ENCODE data around the gene AKR1C4. TPM values are rescaled to one million over a fixed set of nuclear protein-coding genes. Genes with fewer than 3 reads are reported as not detected.

The AKR1C4 gene
- 1.5 and 1.7 TPM in 2 replicates for total RNA-seq
- polyA plus RNA-seq = 0.40 and 0.52 TPM in 2 replicates

GRCh38 chr10:5196702-5197113 lies at the start of gene AKR1C4:
TSS of gene AKR1C4 (plus strand) at chr10:5196837. CDS start at chr10:5196868, 31 bp downstream.
- no peaks in the 10 kb centered on the region for H3K9me2 ChIP-seq (replicated peaks; ENCODE audit: insufficient read depth)
- peak within 1 kb of the TSS; percentile 85 for H3K27ac ChIP-seq
- H3K79me2 ChIP-seq = no peaks in the 10 kb centered on the region
- H3K27me3 ChIP-seq = no peaks in the 10 kb centered on the region
- peaks cover 4% of the 10 kb centered on the region for H3K9me3 ChIP-seq (ENCODE audit: low read depth)
- peak; percentile 28 for DNase-seq (ENCODE audit: low spot score)
- 72% methylated on average over 4 of the region's 4 CpGs for WGBS (ENCODE audit: low lambda C conversion rate, missing lambda C conversion rate)
- no peak for TF ChIP-seq EZH2phosphoT487 (IDR thresholded peaks at IDR 0.05; ENCODE audit: low read depth, severe bottlenecking, unreplicated experiment)
- no peak for TF ChIP-seq EZH2 (IDR thresholded peaks at IDR 0.05; ENCODE audit: borderline replicate concordance)
- TF ChIP-seq CTCF (IDR thresholded peaks at IDR 0.05; ENCODE audit: poor library complexity) = no peak
- no peak within 1 kb of the TSS for H3K4me3 ChIP-seq
- H2AFZ ChIP-seq = peak within 1 kb of the TSS; percentile 9
- H3K4me1 ChIP-seq (ENCODE audit: insufficient read depth) = peaks cover 6% of the 10 kb centered on the region
- H3K4me2 ChIP-seq = peak within 1 kb of the TSS; percentile 16
- H4K20me1 ChIP-seq (ENCODE audit: insufficient read depth, poor library complexity, severe bottlenecking) = no peaks in the 10 kb centered on the region
- H3K36me3 ChIP-seq (replicated peaks; ENCODE audit: insufficient read depth, low read depth) = no peaks in the 10 kb centered on the region

- Histone ChIP-seq H4K20me1 (ENCODE audit: insufficient read depth, poor library complexity, severe bottlenecking) (no peaks in the 10 kb centered on the region), H3K27ac (peak overlapping the region; percentile 86), H3K27me3 (no peaks in the 10 kb centered on the region), H3K4me2 (no peak overlapping the region), H3K36me3 (replicated peaks; ENCODE audit: insufficient read depth, low read depth) (no peaks in the 10 kb centered on the region), H3K9me3 (ENCODE audit: low read depth) (no peaks in the 10 kb centered on the region), H3K4me1 (ENCODE audit: insufficient read depth) (peaks cover 26% of the 10 kb centered on the region), H3K4me3 (no peak overlapping the region), H2AFZ (no peak overlapping the region), H3K9me2 (replicated peaks; ENCODE audit: insufficient read depth) (no peaks in the 10 kb centered on the region), H3K79me2 (no peaks in the 10 kb centered on the region)
- 70% methylated on average over 5 of the region's 5 CpGs for WGBS (ENCODE audit: low lambda C conversion rate, missing lambda C conversion rate)
- DNase-seq (ENCODE audit: low spot score) = no peak
- no peak for TF ChIP-seq CTCF (IDR thresholded peaks at IDR 0.05; ENCODE audit: poor library complexity)
- TF ChIP-seq EZH2phosphoT487 (IDR thresholded peaks at IDR 0.05; ENCODE audit: low read depth, severe bottlenecking, unreplicated experiment) = no peak
- no peak for TF ChIP-seq EZH2 (IDR thresholded peaks at IDR 0.05; ENCODE audit: borderline replicate concordance)
Observed at GRCh38 chr10:5146920-5147254, 49.8 kb upstream of the AKR1C4 start.

- Histone ChIP-seq H4K20me1 (ENCODE audit: insufficient read depth, poor library complexity, severe bottlenecking) (no peaks in the 10 kb centered on the region), H3K9me3 (ENCODE audit: low read depth) (no peaks in the 10 kb centered on the region), H3K9me2 (replicated peaks; ENCODE audit: insufficient read depth) (no peaks in the 10 kb centered on the region), H3K4me1 (ENCODE audit: insufficient read depth) (peaks cover 25% of the 10 kb centered on the region), H3K4me2 (peak overlapping the region; percentile 33), H3K36me3 (replicated peaks; ENCODE audit: insufficient read depth, low read depth) (no peaks in the 10 kb centered on the region), H3K27me3 (no peaks in the 10 kb centered on the region), H2AFZ (no peak overlapping the region), H3K4me3 (no peak overlapping the region), H3K27ac (peak overlapping the region; percentile 87), H3K79me2 (no peaks in the 10 kb centered on the region)
- TF ChIP-seq CTCF (IDR thresholded peaks at IDR 0.05; ENCODE audit: poor library complexity) (no peak), EZH2 (IDR thresholded peaks at IDR 0.05; ENCODE audit: borderline replicate concordance) (no peak), EZH2phosphoT487 (IDR thresholded peaks at IDR 0.05; ENCODE audit: low read depth, severe bottlenecking, unreplicated experiment) (no peak)
- DNase-seq (ENCODE audit: low spot score) = peak; percentile 44
- WGBS (ENCODE audit: low lambda C conversion rate, missing lambda C conversion rate) = 52% methylated on average over 5 of the region's 5 CpGs
Observed at GRCh38 chr10:5147255-5147980, 49.2 kb upstream of the AKR1C4 start.

Data from hepatocyte (in vitro differentiated cells).